CD14-positive monocyte (primary cell): ENCODE results near the gene EIF4A3. TPM values are rescaled to one million over a fixed set of nuclear protein-coding genes. Genes with fewer than 3 reads are reported as not detected.

Experiments used
- DNase-seq, 3 donors: peaks; one replicate each; pipeline ENCODE4 v3.0.0-alpha.2; 2011 to 2022
- H2AFZ ChIP-seq: 2 replicates; pipeline ENCODE4 v1.6.0; 2012; ENCODE audit warnings: mild to moderate bottlenecking, low read depth, low read length, inconsistent platforms; ENCODE audit not compliant: insufficient read depth, poor library complexity, severe bottlenecking
- H3K27ac ChIP-seq, 2 donors: 1 replicate in 1 of 2; 2 replicates in 1 of 2; pipeline ENCODE4 v1.5.1; 2012 to 2013; ENCODE audit warnings: low read length in 2 of 2, control low read depth in 1 of 2, inconsistent platforms in 1 of 2, low read depth in 1 of 2, mild to moderate bottlenecking in 1 of 2
- H3K27me3 ChIP-seq, 2 donors: one replicate each; pipeline versions ENCODE4 v1.6.0 to v1.6.1; 2011 to 2013; ENCODE audit warnings: low read length in 2 of 2; ENCODE audit not compliant: control insufficient read depth in 2 of 2, insufficient read depth in 2 of 2
- H3K36me3 ChIP-seq, 2 donors: replicated peaks in 1 of 2; 1 replicate in 1 of 2; 2 replicates in 1 of 2; pipeline versions ENCODE4 v1.5.1 to v1.6.1; 2012 to 2013; ENCODE audit warnings: low read length in 2 of 2, control low read depth in 1 of 2, inconsistent platforms in 1 of 2, mild to moderate bottlenecking in 1 of 2; ENCODE audit not compliant: insufficient read depth in 2 of 2, control insufficient read depth in 1 of 2
- H3K4me1 ChIP-seq, 2 donors: 1 replicate in 1 of 2; 2 replicates in 1 of 2; pipeline versions ENCODE4 v1.5.1 to v1.6.1; 2012 to 2013; ENCODE audit warnings: low read length in 2 of 2, control low read depth in 1 of 2, inconsistent platforms in 1 of 2, mild to moderate bottlenecking in 1 of 2, moderate library complexity in 1 of 2; ENCODE audit not compliant: insufficient read depth in 2 of 2, control insufficient read depth in 1 of 2
- H3K4me2 ChIP-seq: replicated peaks from 2 replicates; pipeline ENCODE3; 2012; ENCODE audit warnings: low read length, moderate library complexity, mild to moderate bottlenecking; ENCODE audit not compliant: poor library complexity, severe bottlenecking; ENCODE audit errors: extremely low read depth
- H3K4me3 ChIP-seq, 3 experiments: fragments of 200-600 bp in 1 of 3; sonication (generic) in 1 of 3; replicated peaks in 1 of 3; 1 replicate in 2 of 3; 2 replicates in 1 of 3; pipeline ENCODE4 v1.5.1; 2011 to 2013; ENCODE audit warnings: low read length in 3 of 3, mild to moderate bottlenecking in 3 of 3, control low read depth in 2 of 3, low read depth in 2 of 3, inconsistent platforms in 1 of 3, moderate library complexity in 1 of 3
- H3K79me2 ChIP-seq: 2 replicates; pipeline ENCODE4 v1.6.0; 2012; ENCODE audit warnings: mild to moderate bottlenecking, control low read depth, inconsistent platforms, low read length, moderate library complexity; ENCODE audit not compliant: insufficient read depth
- H3K9ac ChIP-seq: 2 replicates; pipeline ENCODE4 v1.6.0; 2017; ENCODE audit warnings: low read length, mild to moderate bottlenecking; ENCODE audit not compliant: insufficient read depth, poor library complexity, severe bottlenecking
- H3K9me3 ChIP-seq, 2 donors: replicated peaks in 1 of 2; 1 replicate in 1 of 2; 2 replicates in 1 of 2; pipeline versions ENCODE4 v1.5.1 to v1.6.1; 2012 to 2013; ENCODE audit warnings: low read length in 2 of 2, control low read depth in 1 of 2; ENCODE audit not compliant: control insufficient read depth in 1 of 2, insufficient read depth in 1 of 2
- H4K20me1 ChIP-seq: 2 replicates; pipeline ENCODE4 v1.6.0; 2012; ENCODE audit warnings: mild to moderate bottlenecking, low read length, control low read depth, moderate library complexity; ENCODE audit not compliant: insufficient read depth
- H3K27ac Mint-ChIP-seq, 7 donors: one replicate each; pipeline ENCODE4 v1.8.0; 2020; ENCODE audit warnings: mild to moderate bottlenecking in 7 of 7, mixed read lengths in 7 of 7, moderate library complexity in 6 of 7, inconsistent platforms in 2 of 7
- H3K27me3 Mint-ChIP-seq, 3 donors: one replicate each; pipeline ENCODE4 v1.8.0; 2021 to 2022; ENCODE audit warnings: low read depth in 3 of 3, mild to moderate bottlenecking in 3 of 3, mixed read lengths in 3 of 3, moderate library complexity in 3 of 3, inconsistent platforms in 1 of 3
- H3K36me3 Mint-ChIP-seq, 2 donors: one replicate each; pipeline ENCODE4 v1.8.0; 2020; ENCODE audit warnings: mixed read lengths in 2 of 2, inconsistent platforms in 1 of 2, mild to moderate bottlenecking in 1 of 2
- H3K4me1 Mint-ChIP-seq: one replicate; pipeline ENCODE4 v1.8.0; 2020; ENCODE audit warnings: mild to moderate bottlenecking, mixed read lengths
- H3K4me3 Mint-ChIP-seq, 2 donors: one replicate each; pipeline ENCODE4 v1.8.0; 2020; ENCODE audit warnings: mild to moderate bottlenecking in 2 of 2, mixed read lengths in 2 of 2, moderate library complexity in 1 of 2
- H3K9me3 Mint-ChIP-seq, 7 donors: one replicate each; pipeline ENCODE4 v1.8.0; 2020 to 2022; ENCODE audit warnings: mixed read lengths in 7 of 7, mild to moderate bottlenecking in 6 of 7, moderate library complexity in 6 of 7, inconsistent platforms in 2 of 7
- WGBS: methylation state at CpG from one replicate; pipeline ENCODE4 v1.1.5; 2013; ENCODE audit warnings: missing lambda C conversion rate; ENCODE audit not compliant: insufficient coverage; 5-methylcytosine and 5-hydroxymethylcytosine counted together
- intact Hi-C, 2 donors: fragments of 100-400 bp; cut with micrococcal nuclease; formaldehyde crosslinking; loops; one replicate each; pipeline versions ENCODE4 v1.15.0 to v1.15.1; 2023
- polyA minus RNA-seq: library from RNA; depleted of rRNA, polyadenylated mRNA; stranded (reverse); fragments of >200 nt; gene quantifications from 2 replicates; pipeline ENCODE4 v1.2.3, GENCODE V29; 2012
- polyA plus RNA-seq, 3 donors: library from polyadenylated mRNA; depleted of rRNA in 1 of 3; unstranded in 2 of 3; stranded (reverse) in 1 of 3; fragments of 300-500 nt in 2 of 3; fragments of >200 nt in 1 of 3; fragmentation: Illumina TruSeq in 2 of 3; gene quantifications; 1 replicate in 2 of 3; 2 replicates in 1 of 3; pipeline ENCODE4 v1.2.3, GENCODE V29; 2012 to 2021
- total RNA-seq, 12 experiments: library from RNA in 1 of 12; stranded (reverse) in 1 of 12; fragments of 120-200 nt in 1 of 12; gene quantifications; one replicate each; pipeline ENCODE4 v1.2.4 and lab custom pipeline; 2013 to 2026; ENCODE audit warnings: mixed read lengths in 6 of 12, inconsistent platforms in 1 of 12
- TF ChIP-seq, protein P1 (sequence below): fragments of 200-600 bp; IDR thresholded peaks from one replicate; pipeline ENCODE4 v1.8.0; 2022; ENCODE audit warnings: antibody characterized with exemption, mild to moderate bottlenecking

Gene EIF4A3
- total RNA-seq (2013) = 105 TPM
- polyA plus RNA-seq (100 to 1,000 TPM; 101 to 180 (median 106) TPM), polyA minus RNA-seq (86.6 and 88.1 TPM in 2 replicates), total RNA-seq (lab: John Stamatoyannopoulos, UW) (108 to 188 (median 144) reads per million in 11 experiments)

GRCh38 chr17:80147035-80147822, at the start of gene EIF4A3:
Gene EIF4A3, minus strand, starts transcription at chr17:80147128. Its CDS starts 167 bp downstream, at chr17:80146961.
- Histone ChIP-seq H3K36me3 (peaks cover 21 to 25% of the 10 kb centered on the region in 2 donors), H3K79me2 (peaks cover 58% of the 10 kb centered on the region), H3K27ac (peak within 1 kb of the TSS; percentile 70 to 89), H3K27me3 (no peaks in the 10 kb centered on the region), H3K9me3 (peaks cover 0 to 7% of the 10 kb centered on the region in 2 donors), H3K4me1 (peaks cover 33 to 42% of the 10 kb centered on the region in 2 donors), H3K4me2 (peak within 1 kb of the TSS; percentile 99), H4K20me1 (peaks cover 45% of the 10 kb centered on the region), H2AFZ (peak within 1 kb of the TSS; percentile 94), H3K9ac (peak within 1 kb of the TSS; percentile 90), H3K4me3 (peak within 1 kb of the TSS; percentile 70 to 93 (median 88))
- under 1% methylated on average over 89 of the region's 90 CpGs for WGBS
- TF ChIP-seq, protein P1, sequence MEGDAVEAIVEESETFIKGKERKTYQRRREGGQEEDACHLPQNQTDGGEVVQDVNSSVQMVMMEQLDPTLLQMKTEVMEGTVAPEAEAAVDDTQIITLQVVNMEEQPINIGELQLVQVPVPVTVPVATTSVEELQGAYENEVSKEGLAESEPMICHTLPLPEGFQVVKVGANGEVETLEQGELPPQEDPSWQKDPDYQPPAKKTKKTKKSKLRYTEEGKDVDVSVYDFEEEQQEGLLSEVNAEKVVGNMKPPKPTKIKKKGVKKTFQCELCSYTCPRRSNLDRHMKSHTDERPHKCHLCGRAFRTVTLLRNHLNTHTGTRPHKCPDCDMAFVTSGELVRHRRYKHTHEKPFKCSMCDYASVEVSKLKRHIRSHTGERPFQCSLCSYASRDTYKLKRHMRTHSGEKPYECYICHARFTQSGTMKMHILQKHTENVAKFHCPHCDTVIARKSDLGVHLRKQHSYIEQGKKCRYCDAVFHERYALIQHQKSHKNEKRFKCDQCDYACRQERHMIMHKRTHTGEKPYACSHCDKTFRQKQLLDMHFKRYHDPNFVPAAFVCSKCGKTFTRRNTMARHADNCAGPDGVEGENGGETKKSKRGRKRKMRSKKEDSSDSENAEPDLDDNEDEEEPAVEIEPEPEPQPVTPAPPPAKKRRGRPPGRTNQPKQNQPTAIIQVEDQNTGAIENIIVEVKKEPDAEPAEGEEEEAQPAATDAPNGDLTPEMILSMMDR = no peak
- H3K9me3 Mint-ChIP-seq = peaks cover 6 to 18% (median 10%) of the 10 kb centered on the region in 7 donors
- peaks cover 0 to 2% (median 0%) of the 10 kb centered on the region in 3 donors for H3K27me3 Mint-ChIP-seq
- intact Hi-C loops = loop anchor here (2.0 to 10.0 kb wide), 3 partner anchors 46 to 115 kb away; partner anchors contain the start of genes GAA (in 2 of the 2), RNF213 (in 2 of the 2), CCDC40 (in 1 of the 2) and TBC1D16 (in 1 of the 2)
- peaks cover 39% of the 10 kb centered on the region for H3K4me1 Mint-ChIP-seq
- peak within 1 kb of the TSS; percentile 81 to 95 for H3K4me3 Mint-ChIP-seq
- H3K36me3 Mint-ChIP-seq = peaks cover 16 to 23% of the 10 kb centered on the region in 2 donors
- H3K27ac Mint-ChIP-seq = peak within 1 kb of the TSS; percentile 87 to 97 (median 93)
- DNase-seq = peak; percentile 98 to 99 (median 99)

GRCh38 chr17:80196652-80197051, 49.7 kb upstream of the EIF4A3 start:
- H3K4me1 ChIP-seq = no peaks in the 10 kb centered on the region
- Mint-ChIP-seq H3K27ac (peak overlapping the region in 1 of 7 donors; percentile 63), H3K36me3 (peaks cover 0 to 4% of the 10 kb centered on the region in 2 donors), H3K4me3 (no peak overlapping the region), H3K9me3 (peaks cover 0 to 4% (median 3%) of the 10 kb centered on the region in 7 donors), H3K27me3 (peaks cover 10 to 26% (median 24%) of the 10 kb centered on the region in 3 donors), H3K4me1 (no peaks in the 10 kb centered on the region)
- H3K9me3 ChIP-seq = no peaks in the 10 kb centered on the region
- intact Hi-C loops = loop anchor here (1.0 to 10.0 kb wide), 3 partner anchors 57 to 168 kb away; partner anchors contain the start of gene RNF213 (in 1 of the 2)
- H3K4me2 ChIP-seq = no peak overlapping the region
- H3K79me2 ChIP-seq = no peaks in the 10 kb centered on the region
- H2AFZ ChIP-seq = no peak overlapping the region
- no peak overlapping the region for H3K27ac ChIP-seq
- no peaks in the 10 kb centered on the region for H3K36me3 ChIP-seq
- TF ChIP-seq, protein P1 = no peak
- H3K27me3 ChIP-seq = no peaks in the 10 kb centered on the region
- H3K4me3 ChIP-seq = no peak overlapping the region
- WGBS = 87% methylated on average over 6 of the region's 7 CpGs
- H4K20me1 ChIP-seq = no peaks in the 10 kb centered on the region
- no peak for DNase-seq
- H3K9ac ChIP-seq = no peak overlapping the region
